Activated CD4-positive, alpha-beta T cell treated with anti-CD3 and anti-CD28 coated beads for 24 hours (primary cell): Measurements from ENCODE around the gene CAPN11.

ENCODE experiments used
- DNase-seq, 2 donors: peaks; one replicate each; pipeline ENCODE4 v3.0.0-alpha.2; 2020; ENCODE audit warnings: low read depth in 2 of 2

CAPN11 gene

DNA sequence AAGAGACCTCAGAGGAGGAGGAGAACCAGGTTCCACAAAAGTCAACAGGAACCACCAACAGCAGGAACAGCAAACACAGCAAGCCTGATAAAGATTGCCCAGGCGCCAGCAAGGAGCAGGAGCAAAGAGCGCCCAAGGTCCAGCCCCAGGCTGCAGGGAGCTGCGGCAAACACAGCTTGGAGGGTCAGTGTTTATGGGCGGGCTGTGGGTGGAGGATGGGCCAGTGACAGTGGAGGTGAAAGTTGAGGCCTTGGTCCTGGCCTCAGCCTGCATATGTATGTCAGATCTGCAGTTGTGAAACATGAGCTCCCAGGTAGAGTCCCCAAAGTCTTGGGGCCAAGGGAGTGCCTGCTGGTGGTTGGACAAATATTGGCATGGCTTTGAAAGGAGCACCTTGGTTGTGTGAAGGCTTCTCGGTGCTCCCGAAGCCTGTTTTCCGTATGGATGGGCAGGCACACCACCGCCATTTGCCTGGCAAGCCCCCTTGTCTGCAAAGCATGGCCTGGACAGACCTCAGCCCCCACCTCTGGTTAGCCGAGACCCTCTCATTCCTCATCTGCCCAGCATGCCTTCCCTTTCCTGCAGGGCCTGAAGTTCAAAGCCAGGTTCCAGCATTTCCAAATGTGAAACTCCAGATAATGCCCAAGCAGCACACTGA, 2.0 kb upstream of the CAPN11 start:
- DNase-seq, result no peak

DNA sequence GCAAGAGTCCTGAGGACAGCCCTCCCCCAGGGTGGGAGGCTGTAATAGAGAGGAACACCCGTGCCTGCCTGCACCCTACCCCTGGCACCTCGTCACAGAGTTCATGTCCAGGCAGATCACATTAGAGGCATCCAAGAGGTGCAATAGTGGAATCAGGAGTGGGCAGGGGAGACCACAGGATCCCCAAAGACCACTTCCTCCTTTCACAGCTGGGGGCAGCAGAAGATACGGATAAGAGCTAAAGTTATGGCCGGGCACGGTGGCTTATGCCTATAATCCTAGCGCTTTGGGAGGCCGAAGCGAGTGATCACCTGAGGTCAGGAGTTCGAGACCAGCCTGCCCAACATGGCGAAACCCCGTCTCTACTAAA, 1.5 kb upstream of the CAPN11 start:
- no peak for DNase-seq

DNA sequence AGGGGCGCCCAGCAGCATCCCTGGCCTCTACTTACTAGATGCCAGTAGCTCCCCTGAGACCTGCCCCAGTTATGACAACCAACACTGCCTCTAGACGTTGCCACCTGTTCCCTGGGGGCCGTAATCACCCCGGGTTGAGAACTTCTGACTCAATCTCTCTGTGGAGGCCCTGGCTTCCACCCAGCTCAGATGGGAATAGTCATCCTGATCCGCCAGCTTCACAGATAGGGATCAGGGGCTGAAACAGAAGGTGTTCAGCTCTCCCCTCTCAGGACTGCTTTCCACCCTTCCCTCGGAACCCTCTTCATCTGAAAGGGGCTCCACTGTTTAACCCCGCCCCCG, 3.3 kb downstream of the CAPN11 start:
- no peak for DNase-seq

DNA sequence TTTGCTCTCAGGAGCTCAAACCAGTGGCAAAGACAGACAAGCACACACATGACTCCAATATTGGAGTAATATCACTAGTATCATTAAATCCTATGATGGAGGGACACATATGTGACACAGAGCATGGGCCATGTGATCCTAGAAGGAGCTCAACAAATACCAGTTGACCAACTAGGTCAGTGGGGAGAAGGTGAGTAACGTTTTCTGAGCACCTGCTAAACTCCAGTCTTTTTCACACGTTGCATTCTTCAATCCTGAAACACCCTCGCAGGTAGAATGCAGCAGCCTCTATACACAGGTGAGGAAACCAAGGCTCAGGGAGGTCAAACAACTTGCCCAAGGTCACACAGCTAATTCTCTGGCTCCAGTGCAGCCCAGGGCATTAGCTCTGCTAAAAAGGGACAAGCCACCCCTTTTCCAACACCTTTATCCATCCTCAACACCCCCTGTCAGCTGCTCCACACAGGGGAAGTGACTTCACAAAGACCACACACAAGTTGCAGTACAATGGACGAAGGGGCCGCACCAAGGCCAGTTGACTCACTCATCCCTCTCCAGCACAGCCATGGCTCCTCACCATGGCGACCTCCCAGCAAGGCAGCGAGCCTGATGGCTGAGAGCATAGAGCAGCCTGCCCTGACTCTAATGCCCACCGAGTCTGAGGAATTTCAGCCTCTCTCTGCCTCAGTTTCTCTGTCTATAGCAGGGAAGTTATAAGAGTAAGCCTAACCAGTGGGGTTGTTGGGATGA, 4.4 kb downstream of the CAPN11 start:
- no peak for DNase-seq

DNA sequence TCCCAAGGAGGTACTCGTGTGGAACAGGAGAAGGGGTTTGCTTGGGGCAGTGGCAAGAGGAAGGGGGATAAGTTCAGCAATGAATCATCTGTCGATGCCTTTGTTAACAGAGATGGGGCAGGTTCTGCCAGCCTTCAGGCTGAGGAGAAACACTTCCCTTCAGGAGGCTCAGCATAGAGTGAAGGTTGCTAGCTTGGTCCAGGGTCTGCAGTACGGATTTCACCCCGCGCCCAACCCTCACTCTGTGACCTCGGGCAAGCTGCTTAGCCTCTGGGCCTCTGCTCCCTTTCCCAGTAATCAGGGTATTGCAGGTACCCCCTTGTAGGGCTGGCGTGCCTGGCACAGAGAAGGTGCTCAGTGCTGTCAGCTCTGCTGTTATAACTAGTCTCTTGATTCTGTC, 7.5 kb downstream of the CAPN11 start:
- DNase-seq, result no peak

DNA sequence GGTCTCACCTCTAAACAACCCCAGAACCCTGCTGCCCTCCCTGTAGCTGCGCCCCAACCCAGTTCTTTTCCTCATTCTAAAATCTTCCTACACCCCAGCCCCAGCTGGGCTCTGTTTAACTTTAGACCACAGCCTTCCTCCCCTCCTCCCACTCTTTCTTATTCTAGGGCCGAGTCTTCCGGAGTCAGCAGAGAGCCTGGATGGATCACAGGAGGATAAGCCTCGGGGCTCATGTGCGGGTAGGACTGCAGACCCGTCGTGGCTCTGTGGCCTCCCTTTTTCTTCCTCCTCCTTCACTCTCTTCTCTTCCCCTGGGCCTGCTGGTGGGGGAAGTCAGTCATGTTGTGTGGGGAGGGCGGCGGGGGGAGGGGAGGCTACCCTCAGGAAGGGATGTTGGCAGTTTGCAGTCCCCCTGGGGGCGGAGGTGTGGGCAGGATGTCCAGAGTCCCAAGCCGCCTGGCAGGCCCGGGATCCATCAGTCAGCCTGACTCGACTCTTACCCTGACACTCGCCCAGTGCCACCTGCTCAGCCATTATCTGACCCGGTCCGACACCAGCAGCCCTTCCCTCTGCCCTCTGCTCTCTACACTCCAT, 8.1 kb downstream of the CAPN11 start:
- no peak for DNase-seq

DNA sequence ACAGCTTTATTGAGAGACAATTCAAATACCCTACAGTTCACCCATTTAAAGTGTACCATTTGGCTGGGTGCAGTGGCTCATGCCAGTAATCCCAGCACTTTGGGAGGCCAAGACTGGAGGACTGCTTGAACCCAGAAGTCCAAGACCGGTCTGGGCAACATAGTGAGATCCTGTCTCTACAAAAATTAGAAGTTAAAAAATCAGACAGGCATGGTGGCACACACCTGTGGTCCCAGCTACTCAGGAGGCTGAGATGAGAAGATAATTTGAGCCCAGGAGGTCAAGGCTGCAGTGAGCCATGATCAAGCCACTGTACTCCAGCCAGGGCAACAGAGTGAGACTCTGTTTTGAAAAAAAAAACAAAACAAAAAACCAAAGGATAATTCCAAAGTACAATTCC, 8.9 kb downstream of the CAPN11 start:
- DNase-seq, result no peak

DNA sequence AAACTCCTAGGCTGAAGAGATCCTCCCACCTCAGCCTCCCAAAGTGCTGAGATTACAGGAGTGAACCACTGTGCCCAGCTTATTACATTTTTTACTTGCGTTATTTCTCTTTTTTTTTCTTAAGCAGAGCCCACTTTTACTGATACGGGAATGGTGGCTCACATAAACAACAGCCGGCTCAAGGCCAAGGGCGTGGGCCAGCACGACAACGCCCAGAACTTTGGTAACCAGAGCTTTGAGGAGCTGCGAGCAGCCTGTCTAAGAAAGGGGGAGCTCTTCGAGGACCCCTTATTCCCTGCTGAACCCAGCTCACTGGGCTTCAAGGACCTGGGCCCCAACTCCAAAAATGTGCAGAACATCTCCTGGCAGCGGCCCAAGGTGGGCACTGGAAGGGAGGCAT, 10.5 kb downstream of the CAPN11 start:
- DNase-seq, result no peak

DNA sequence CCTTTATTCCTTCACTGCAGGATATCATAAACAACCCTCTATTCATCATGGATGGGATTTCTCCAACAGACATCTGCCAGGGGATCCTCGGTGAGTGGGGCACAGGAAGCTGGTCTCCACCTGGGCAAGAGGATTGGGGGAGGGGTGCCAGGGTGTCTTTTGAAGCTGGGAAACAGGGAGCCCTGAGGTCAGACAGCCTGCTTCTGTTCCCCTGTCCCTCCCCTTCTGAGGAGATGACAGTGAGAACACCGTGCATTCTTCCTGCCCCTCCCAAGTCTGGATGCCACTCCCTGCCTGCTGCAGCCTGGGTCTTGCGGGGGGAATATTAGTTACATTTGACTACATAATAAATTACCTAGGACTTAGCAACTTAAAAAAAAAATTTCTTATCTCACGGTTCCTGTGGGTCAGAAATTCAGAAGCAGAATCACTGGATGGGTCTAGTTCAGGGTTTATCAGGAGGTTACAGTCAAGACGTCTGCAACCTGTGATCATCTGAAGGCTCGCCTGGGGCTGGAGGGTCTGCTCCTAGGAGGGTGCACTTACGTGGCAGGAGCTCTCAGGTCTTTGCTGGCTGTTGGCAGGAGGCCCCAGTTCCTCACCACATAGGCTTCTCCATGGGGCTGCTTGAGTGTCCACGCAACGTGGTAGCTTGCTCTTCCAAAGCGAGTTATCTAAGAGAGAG, 11.4 kb downstream of the CAPN11 start:
- no peak for DNase-seq

DNA sequence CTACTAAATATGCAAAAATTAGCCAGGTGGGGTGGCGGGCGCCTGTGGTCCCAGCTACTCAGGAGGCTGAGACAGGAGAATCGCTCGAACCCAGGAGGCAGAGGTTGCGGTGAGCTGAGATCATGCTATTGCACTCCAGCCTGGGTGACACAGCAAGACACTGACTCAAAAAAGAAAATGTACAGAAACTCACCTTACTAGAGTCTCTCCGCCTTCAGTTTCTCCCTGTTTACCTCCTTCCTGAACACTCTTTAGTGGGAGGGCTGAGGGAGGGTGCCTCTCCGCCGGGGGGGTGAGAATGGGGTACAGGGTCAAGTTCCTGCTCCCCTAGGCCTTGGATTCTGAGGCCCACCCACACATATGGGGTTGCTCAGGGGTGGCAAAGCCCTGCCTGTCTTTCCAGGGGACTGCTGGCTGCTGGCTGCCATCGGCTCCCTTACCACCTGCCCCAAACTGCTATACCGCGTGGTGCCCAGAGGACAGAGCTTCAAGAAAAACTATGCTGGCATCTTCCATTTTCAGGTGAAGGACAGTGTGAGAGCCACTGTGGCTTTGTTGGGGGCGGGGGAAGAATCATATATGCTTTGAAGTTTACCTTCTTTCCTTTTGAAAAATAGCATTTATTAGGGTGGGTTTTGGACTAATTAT, 13.4 kb downstream of the CAPN11 start:
- DNase-seq, result no peak

DNA sequence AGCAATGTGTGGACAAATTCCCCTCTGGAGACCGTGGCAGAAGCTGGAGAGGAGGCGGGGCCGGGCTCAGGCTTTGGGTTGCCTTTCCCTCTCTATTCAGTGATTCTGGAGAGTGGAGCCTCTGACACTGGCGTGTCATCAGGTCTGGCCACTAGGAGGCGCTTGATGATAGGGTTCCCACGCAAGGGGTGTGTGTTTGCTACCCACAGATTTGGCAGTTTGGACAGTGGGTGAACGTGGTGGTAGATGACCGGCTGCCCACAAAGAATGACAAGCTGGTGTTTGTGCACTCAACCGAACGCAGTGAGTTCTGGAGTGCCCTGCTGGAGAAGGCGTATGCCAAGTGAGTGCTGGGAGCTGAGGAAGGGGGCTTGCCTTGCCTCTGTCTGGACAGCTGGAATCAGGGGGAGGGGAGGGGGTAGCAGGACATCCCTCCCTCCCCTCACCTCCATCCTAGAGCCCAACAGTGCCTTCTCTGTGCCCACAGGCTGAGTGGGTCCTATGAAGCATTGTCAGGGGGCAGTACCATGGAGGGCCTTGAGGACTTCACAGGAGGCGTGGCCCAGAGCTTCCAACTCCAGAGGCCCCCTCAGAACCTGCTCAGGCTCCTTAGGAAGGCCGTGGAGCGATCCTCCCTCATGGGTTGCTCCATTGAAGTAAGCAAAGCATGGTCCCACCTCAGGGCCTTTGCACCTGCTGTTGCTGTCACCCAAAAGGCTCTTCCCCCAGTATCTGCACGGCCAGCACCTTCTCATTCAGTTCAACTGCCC, 14.3 kb downstream of the CAPN11 start:
- peak; percentile 70 to 74 for DNase-seq

DNA sequence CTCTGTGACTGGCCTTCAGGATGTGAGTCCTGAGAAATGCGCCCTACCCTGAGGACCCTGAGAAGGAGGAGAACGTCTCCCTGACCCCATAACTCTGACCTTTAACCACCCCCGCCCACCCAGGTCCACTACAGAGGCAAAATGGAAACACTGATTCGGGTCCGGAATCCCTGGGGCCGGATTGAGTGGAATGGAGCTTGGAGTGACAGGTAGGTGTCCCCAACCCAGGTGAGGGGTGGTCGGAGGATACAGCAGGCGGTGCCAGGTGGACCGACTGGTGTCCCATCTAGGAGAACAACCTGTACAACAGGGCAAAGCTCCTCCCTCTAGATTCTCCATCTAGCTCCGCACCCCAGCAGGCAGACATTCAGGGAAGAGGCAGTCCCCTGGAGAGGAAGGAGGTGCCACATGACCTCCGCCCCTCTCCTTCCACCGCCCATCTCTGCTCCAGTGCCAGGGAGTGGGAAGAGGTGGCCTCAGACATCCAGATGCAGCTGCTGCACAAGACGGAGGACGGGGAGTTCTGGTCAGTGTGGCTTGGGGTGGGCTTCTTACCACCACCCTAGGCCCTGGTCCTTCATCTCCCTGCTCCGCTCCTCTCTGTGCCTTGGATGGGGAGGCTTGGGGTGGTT, 17.6 kb downstream of the CAPN11 start:
- no peak for DNase-seq

DNA sequence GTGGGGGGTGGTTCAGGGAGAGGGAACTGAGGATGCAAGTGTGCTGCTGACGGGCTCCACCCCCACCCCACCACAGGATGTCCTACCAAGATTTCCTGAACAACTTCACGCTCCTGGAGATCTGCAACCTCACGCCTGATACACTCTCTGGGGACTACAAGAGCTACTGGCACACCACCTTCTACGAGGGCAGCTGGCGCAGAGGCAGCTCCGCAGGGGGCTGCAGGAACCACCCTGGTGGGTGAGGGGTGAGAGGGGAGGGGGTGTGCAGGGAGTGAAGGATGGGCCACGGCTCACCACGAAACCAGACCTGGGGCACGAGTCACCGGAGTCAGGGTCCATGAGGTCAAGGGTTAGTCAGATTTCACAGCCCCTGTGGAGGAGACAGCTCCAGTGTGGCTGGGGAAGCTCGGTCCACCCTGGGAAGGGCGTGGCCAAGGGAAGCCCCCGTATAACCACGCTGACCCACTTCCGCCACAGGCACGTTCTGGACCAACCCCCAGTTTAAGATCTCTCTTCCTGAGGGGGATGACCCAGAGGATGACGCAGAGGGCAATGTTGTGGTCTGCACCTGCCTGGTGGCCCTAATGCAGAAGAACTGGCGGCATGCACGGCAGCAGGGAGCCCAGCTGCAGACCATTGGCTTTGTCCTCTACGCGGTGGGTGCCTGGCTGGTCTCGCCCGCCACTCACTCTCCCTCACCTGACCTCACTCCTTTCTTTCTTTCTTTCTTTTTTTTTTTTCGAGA, 18.3 kb downstream of the CAPN11 start:
- DNase-seq, result no peak

DNA sequence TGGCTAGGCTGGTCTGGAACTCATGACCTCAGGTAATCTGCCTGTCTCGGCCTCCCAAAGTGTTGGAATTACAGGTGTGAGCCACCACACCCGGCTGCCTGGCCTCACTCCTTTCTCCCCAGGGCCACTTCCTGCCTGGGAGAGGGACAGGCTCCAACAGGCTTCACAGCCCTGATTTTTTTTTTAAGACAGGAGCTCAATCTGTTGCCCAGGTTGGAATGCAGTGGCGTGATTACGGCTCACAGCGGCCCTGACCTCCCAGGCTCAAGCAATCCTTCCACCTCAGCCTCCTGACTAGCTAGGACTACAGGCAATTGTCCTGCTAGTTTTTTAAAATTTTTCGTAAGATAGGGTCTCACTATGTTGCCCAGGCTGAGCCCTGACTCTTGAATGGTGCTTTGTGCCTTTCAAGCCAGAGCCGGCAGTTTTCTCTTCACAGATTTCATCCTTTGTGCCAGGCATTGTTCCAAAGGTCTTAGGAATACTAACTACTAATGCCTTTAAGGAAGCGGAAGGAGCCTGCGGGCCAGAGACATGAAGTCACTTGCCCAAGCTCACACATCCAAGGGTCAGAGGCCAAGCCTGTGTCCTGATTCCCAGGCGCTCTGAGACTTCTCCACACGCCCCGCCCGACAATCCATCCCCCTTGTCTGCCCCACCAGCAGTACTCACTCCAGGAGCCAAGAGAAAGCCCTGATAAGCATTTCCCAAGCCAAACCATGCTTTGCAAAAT, 19.2 kb downstream of the CAPN11 start:
- DNase-seq, result no peak

DNA sequence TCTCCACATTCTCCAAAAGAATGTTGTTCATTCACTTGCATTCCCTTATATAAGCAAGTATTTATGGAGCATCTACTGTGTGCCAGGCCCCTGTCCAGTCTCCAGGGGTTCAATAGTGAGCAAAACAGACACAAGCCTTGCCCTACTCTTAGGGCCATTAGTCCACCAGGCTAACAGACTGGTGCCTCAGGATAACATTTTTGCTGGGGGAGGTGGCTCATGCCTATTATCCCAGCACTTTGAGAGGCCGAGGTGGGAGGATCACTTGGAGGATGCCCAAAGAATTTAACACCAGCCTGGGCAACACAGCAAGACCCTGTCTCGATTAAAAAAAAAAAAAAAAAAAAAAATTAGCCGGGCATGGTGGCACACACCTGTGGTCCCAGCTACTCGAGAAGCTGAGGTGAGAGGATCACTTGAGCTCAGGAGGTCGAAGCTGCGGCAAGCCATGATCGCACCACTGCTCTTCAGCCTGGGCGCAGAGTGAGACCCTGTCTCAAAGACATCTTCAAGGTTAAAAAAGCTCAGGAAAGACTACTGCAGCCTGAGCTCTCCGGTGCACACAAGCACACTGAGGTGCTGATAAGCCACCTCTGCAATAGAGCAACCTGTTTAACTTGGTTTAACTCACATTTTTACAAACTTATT, 19.9 kb downstream of the CAPN11 start:
- DNase-seq, result no peak

DNA sequence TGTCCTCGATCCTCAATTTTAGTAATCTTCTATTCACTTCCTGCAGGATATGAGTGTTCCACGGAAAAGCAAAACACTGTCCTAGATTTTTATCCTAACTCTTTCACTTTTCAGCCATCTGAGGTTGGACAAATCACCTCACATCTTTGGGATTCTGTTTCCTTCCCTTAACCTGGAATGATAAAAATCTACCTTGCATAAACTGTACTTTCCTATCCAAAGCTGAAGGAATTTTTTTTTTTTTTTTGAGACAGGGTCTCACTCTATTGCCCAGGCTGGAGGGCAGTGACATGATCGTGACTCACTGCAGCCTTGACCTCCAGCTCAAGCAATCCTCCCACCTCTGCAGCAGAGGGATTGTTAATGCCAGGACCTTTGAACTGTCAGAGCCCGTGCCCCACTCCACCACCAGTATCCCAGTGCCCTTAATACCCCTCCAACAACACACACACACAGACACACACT, 20.5 kb downstream of the CAPN11 start:
- no peak for DNase-seq

DNA sequence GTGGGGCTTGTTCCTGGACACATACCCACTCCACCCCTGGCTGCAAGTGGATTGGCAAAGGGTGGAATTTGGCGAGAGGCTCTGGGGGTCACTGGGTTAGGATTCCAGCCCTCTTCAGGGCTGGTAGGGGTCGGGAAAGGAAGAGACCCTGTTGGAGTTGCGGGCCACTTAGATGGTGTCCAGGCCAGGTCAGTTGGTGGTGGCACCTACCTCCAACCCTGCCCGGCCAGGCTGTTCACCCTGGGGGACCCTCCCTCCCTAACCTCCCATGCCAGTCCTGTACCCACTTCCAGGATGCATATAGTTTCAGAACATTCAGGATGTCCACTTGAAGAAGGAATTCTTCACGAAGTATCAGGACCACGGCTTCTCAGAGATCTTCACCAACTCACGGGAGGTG, 21.0 kb downstream of the CAPN11 start:
- no peak for DNase-seq

DNA sequence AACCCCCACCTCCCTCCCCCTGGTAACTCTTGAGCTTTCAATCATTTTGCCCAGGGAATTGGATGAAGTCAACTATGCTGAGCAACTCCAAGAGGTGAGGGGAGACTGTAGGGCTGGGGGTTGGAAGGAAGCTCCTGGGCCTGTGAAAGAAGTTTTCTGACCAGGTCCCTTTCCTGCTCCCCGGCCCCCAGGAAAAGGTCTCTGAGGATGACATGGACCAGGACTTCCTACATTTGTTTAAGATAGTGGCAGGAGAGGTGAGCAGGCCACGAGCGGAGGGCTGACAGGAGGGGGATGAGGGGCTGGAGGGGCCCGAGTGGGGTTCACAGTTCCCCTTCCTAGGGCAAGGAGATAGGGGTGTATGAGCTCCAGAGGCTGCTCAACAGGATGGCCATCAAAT, 21.8 kb downstream of the CAPN11 start:
- DNase-seq, result no peak

DNA sequence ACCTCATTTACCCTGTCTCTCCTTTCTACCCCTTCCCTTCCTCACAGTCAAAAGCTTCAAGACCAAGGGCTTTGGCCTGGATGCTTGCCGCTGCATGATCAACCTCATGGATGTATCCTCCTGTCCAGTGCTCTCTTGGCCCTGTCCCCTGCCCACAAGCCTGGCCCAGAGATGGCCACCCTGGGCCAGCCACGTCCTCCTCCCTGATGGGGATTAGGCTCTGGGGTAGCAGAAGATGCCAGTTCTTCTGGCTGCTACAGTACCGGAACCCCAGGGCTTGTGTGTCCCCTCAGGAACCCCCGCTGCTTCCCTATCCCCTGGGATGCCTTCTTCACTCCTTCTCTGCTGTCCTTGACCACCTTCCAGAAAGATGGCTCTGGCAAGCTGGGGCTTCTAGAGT, 22.3 kb downstream of the CAPN11 start:
- DNase-seq, result no peak
